HG03520 (cell line): Measurements from ENCODE around the gene GCSAML.

Experiments
- ATAC-seq: cut with Tn5 transposase; IDR thresholded peaks from one replicate; pipeline ENCODE4 v1.9.1; 2021; ENCODE audit warnings: mild to moderate bottlenecking, moderate library complexity; ENCODE audit not compliant: unreplicated experiment

Gene GCSAML

GRCh38 chr1:247562198-247562597 lies 13.3 kb downstream of the GCSAML start:
- no peak for ATAC-seq

DNA sequence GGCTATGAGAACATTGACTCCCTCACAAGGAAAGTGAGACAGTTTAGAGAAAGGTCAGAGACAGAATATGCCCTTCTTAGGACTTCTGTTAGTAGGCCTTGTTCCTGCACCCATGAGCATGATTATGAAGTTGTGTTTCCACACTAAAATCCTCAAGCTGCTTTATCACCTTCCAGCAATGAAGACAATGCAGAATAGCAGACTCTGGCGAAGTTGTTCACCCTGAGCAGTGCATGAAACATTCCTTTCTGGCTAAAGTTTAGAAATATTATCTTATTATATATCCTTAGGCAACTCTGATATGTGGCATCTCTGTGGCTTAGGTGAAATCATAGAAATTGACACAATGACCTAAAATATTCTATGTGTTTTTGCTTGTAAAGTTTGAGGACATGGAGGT lies 25.3 kb downstream of the GCSAML start:
- no peak for ATAC-seq

GRCh38 chr1:247574664-247575063 lies 25.7 kb downstream of the GCSAML start:
- no peak for ATAC-seq

DNA sequence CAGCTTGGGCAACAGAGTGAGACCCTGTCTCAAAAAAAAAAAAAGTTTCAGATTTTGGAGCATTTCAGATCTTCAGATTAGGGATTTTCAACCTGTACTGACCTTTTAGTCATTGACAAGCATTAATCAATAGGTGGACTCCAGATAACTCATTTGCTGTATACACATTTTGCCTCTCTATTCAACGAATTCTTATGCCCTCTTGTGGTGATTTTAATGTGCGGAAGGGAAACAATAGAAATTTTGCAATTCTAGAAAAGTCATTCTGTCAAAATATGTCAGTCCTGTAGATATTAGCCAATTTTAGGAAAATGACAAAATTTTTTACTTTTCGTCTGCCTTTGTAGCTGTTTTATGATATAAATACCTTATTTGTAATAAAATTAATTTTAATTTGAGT lies 27.6 kb downstream of the GCSAML start:
- no peak for ATAC-seq

DNA sequence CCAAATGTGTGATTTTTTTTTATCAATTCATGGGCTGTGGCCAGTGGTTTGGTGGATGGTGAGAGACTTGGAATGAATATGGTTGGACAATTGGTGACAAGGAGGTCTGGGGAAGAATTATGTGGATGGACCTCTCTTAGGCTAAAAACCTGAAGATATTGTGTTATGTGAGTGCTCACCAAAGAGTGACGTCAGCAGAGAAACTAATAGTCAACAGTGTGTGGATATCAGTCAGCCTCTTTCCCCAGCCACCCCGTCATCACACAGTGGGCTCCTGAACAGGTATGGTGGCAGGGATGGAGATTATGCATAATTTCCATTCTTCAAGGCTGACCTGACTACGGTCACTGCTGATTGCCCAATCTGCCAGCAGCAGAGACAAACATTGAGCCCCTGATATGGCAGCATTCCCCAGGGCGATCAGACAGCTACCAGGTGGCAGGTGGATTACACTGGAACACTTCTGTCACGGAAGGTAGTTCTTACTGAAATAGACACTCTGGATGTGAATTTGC lies 30.1 kb downstream of the GCSAML start:
- ATAC-seq = no peak

GRCh38 chr1:247588060-247588459 lies 39.1 kb downstream of the GCSAML start, which contains the start of gene OR2G2:
TSS of gene OR2G2 (plus strand) at chr1:247588360. CDS start at chr1:247588360, 0 bp downstream.
- no peak for ATAC-seq

DNA sequence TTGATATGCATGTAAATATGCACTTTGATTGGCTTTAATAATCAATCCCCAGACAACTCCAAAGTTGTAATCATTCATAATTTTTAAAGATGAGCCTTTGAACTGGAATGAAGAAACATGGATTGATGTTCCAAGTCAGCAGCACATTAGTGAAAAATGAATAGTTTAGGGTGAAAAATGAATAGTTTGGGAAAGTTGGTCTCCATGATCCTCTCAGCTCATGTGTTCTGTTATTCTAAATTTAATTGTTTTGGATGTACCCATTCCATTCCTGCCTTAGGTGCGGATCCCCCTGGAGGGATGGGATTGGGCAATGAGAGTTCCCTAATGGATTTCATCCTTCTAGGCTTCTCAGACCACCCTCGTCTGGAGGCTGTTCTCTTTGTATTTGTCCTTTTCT lies 56.4 kb downstream of the GCSAML start, which contains the start of gene OR2G3:
Gene OR2G3, plus strand, starts transcription at position 301 of the 400 bp plus-strand sequence. Its CDS starts 0 bp downstream, at position 301.
- no peak for ATAC-seq

DNA sequence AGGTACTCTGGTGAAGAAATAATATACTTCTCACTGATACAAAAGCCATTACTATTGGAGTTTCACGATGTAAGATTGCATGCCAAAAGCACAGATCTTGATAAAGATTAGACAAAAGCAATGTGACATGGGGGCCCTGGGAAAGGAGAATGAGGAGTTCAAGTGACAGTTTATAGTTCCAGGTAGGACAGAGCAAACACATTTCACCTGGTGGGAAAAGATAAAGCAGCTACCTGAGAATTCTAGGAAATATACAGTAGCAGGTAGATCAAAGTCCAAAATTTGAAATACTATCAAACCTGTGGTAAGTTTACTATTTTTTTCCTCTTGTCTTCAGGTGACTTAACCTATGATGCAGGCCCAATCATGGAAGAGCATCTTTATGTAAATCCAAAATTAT lies 64.5 kb downstream of the GCSAML start:
- ATAC-seq = no peak

DNA sequence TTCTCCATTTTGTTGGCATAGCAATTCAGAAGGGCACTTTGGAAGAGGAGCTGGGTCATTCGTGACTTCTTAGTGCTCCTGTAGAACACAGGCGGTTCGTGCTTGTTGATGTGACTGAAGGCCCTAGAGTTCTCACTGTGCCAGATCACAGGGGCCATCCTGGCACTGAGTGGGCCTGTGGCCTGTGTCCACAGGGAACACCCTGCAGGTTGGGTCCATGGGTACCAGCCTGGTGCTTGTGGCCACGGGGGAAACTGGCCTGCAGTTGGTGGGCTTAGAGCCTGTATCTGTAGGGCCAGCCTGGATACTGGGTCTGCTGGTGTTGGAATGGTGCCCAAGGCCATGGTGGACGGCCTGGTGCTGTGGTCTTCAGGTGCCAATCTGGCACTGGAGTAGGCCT lies 65.7 kb downstream of the GCSAML start:
- ATAC-seq = no peak
